Retinal pigment epithelial cell (primary cell): Measurements from ENCODE around the gene ARID1B.

ENCODE experiments used
- DNase-seq: peaks from one replicate; pipeline ENCODE4 v3.0.0-alpha.2; 2010; ENCODE audit warnings: low read depth
- H3K4me3 ChIP-seq: 2 replicates; pipeline ENCODE4 v1.5.1; 2011; ENCODE audit warnings: mild to moderate bottlenecking, low read length, control low read depth, moderate library complexity
- CTCF ChIP-seq: conservative IDR thresholded peaks from 2 replicates; pipeline ENCODE4 v1.5.1; 2011; ENCODE audit warnings: low read depth, low read length, control low read depth, inconsistent platforms

The ARID1B gene

GRCh38 chr6:157126183-157127098 lies 349.3 kb downstream of the ARID1B start:
- DNase-seq: no peak

GRCh38 chr6:157128235-157128775 lies 351.1 kb downstream of the ARID1B start:
- DNase-seq: no peak
- TF ChIP-seq CTCF: no peak
- H3K4me3 ChIP-seq: no peak overlapping the region

More at GRCh38 chr6:157126183-157127098, 349.3 kb downstream of the ARID1B start:
- no peak overlapping the region for H3K4me3 ChIP-seq
- no peak for TF ChIP-seq CTCF

GRCh38 chr6:157131250-157131649 lies 354.1 kb downstream of the ARID1B start:
- DNase-seq: no peak
- no peak overlapping the region for H3K4me3 ChIP-seq
- no peak for TF ChIP-seq CTCF

GRCh38 chr6:157133856-157134255 lies 356.7 kb downstream of the ARID1B start:
- TF ChIP-seq CTCF: no peak
- no peak for DNase-seq
- no peak overlapping the region for H3K4me3 ChIP-seq

- TF ChIP-seq CTCF: no peak
- no peak overlapping the region for H3K4me3 ChIP-seq
- DNase-seq: no peak
These were observed 357.3 kb downstream of the ARID1B start for GRCh38 chr6:157134402-157135047.

- no peak for DNase-seq
- TF ChIP-seq CTCF: no peak
- H3K4me3 ChIP-seq: no peak overlapping the region
These were observed 358.5 kb downstream of the ARID1B start for GRCh38 chr6:157135691-157136090.
